NCI-H187 treated with DMSO at 0.1 percent for 48 hours (cell line): ENCODE data around the gene NSDHL.

ENCODE experiments used
- DNase-seq: peaks from one replicate; lab custom pipeline; 2025; lab: John Stamatoyannopoulos, UW

Gene NSDHL

GRCh38 chrX:152913910-152914309 lies 83.0 kb downstream of the NSDHL start:
- DNase-seq = no peak

- DNase-seq = no peak
Observed at GRCh38 chrX:152915541-152916241, 84.8 kb downstream of the NSDHL start.

GRCh38 chrX:152917656-152918579 lies 87.1 kb downstream of the NSDHL start:
- no peak for DNase-seq

GRCh38 chrX:152918707-152919106 lies 87.8 kb downstream of the NSDHL start:
- DNase-seq = no peak
